Neural cell (in vitro differentiated cells): ENCODE data around the gene AFF1. TPM values are rescaled to one million over a fixed set of nuclear protein-coding genes. Genes with fewer than 3 reads are reported as not detected.

Experiments
- H2AFZ ChIP-seq: fragments of 200-600, 300-800 bp; sonication (generic), shearing (Covaris generic); 2 replicates; pipeline ENCODE4 v1.6.0; 2014; ENCODE audit warnings: low read depth, mild to moderate bottlenecking, antibody characterized with exemption, low read length, moderate library complexity
- H3F3A ChIP-seq: fragments of 200-600 bp; shearing (Covaris generic); 2 replicates; pipeline ENCODE4 v1.6.1; 2016; ENCODE audit warnings: mild to moderate bottlenecking, moderate library complexity, mixed read lengths, antibody characterized with exemption, low read length; ENCODE audit not compliant: insufficient read depth, poor library complexity, severe bottlenecking
- H3K27ac ChIP-seq: fragments of 200-600, 300-800 bp; sonication (generic), shearing (Covaris generic); 2 replicates; pipeline ENCODE4 v1.5.1; 2014; ENCODE audit warnings: mild to moderate bottlenecking, low read length, moderate library complexity
- H3K27me3 ChIP-seq: fragments of 300-800, 200-600 bp; sonication (generic), shearing (Covaris generic); 2 replicates; pipeline ENCODE4 v1.6.0; 2014; ENCODE audit warnings: mild to moderate bottlenecking, low read depth, low read length, moderate library complexity; ENCODE audit not compliant: insufficient read depth
- H3K36me3 ChIP-seq: fragments of 300-800, 200-600 bp; sonication (generic), shearing (Covaris generic); 2 replicates; pipeline ENCODE4 v1.5.1; 2014; ENCODE audit warnings: mild to moderate bottlenecking, antibody characterized with exemption, low read length, moderate library complexity; ENCODE audit not compliant: insufficient read depth
- H3K4me2 ChIP-seq: fragments of 300-800, 200-600 bp; sonication (generic), shearing (Covaris generic); 2 replicates; pipeline ENCODE4 v1.6.0; 2014; ENCODE audit warnings: mild to moderate bottlenecking, low read length
- H3K4me3 ChIP-seq: fragments of 300-800, 200-600 bp; sonication (generic), shearing (Covaris generic); 2 replicates; pipeline ENCODE4 v1.5.1; 2014; ENCODE audit warnings: mild to moderate bottlenecking, low read length, moderate library complexity
- H3K79me2 ChIP-seq: fragments of 200-600 bp; shearing (Covaris generic); replicated peaks from 2 replicates; pipeline ENCODE4 v1.6.0; 2014; ENCODE audit warnings: mild to moderate bottlenecking, low read length, moderate library complexity; ENCODE audit not compliant: insufficient read depth
- H3K9ac ChIP-seq: fragments of 300-800, 200-600 bp; sonication (generic), shearing (Covaris generic); 2 replicates; pipeline ENCODE4 v1.6.1; 2016; ENCODE audit warnings: mild to moderate bottlenecking, low read length, mixed read lengths
- H3K9me2 ChIP-seq: fragments of 200-600 bp; shearing (Covaris generic); 2 replicates; pipeline ENCODE4 v1.6.1; 2016; ENCODE audit warnings: mild to moderate bottlenecking, low read length, mixed read lengths; ENCODE audit not compliant: insufficient read depth
- H3K9me3 ChIP-seq: fragments of 200-600, 300-800 bp; sonication (generic), shearing (Covaris generic); 2 replicates; pipeline ENCODE4 v1.6.1; 2016; ENCODE audit warnings: mild to moderate bottlenecking, mixed run types, low read length, moderate library complexity, mixed read lengths
- H4K20me1 ChIP-seq: fragments of 200-600 bp; shearing (Covaris generic); 2 replicates; pipeline ENCODE4 v1.6.1; 2016; ENCODE audit warnings: mild to moderate bottlenecking, mixed run types; ENCODE audit not compliant: insufficient read depth
- CTCF ChIP-seq: fragments of 450-650 bp; IDR thresholded peaks from 2 replicates; pipeline ENCODE4 v1.5.1; 2014; ENCODE audit warnings: antibody characterized with exemption, mild to moderate bottlenecking, moderate library complexity; ENCODE audit not compliant: poor library complexity, severe bottlenecking
- EP300 ChIP-seq: fragments of 450-650 bp; conservative IDR thresholded peaks from 2 replicates; pipeline ENCODE4 v1.6.1; 2014; ENCODE audit warnings: antibody characterized with exemption, mild to moderate bottlenecking, moderate library complexity; ENCODE audit not compliant: poor library complexity, severe bottlenecking
- EZH2 ChIP-seq: fragments of 200-600, 300-800 bp; shearing (Covaris generic), sonication (generic); IDR thresholded peaks from 2 replicates; pipeline ENCODE4 v1.6.1; 2014; ENCODE audit warnings: antibody characterized with exemption, low read length, borderline replicate concordance, mild to moderate bottlenecking; ENCODE audit not compliant: insufficient read depth, poor library complexity, severe bottlenecking
- MXI1 ChIP-seq: fragments of 450-650 bp; conservative IDR thresholded peaks from 2 replicates; pipeline ENCODE4 v1.6.1; 2014; ENCODE audit warnings: antibody characterized with exemption, mild to moderate bottlenecking; ENCODE audit not compliant: poor library complexity, severe bottlenecking
- POLR2AphosphoS5 ChIP-seq: IDR thresholded peaks from 2 replicates; pipeline ENCODE4 v1.6.1; 2012
- RAD21 ChIP-seq: fragments of 450-650 bp; conservative IDR thresholded peaks from 2 replicates; pipeline ENCODE4 v1.6.1; 2014; ENCODE audit warnings: antibody characterized with exemption, mild to moderate bottlenecking, moderate library complexity
- REST ChIP-seq: IDR thresholded peaks from 2 replicates; pipeline ENCODE4 v1.6.1; 2012; ENCODE audit warnings: borderline replicate concordance
- SMC3 ChIP-seq: fragments of 450-650 bp; conservative IDR thresholded peaks from 2 replicates; pipeline ENCODE4 v1.6.1; 2014; ENCODE audit warnings: antibody characterized with exemption, mild to moderate bottlenecking, moderate library complexity; ENCODE audit not compliant: poor library complexity
- TAF1 ChIP-seq: IDR thresholded peaks from 2 replicates; pipeline ENCODE4 v1.6.1; 2012; ENCODE audit warnings: low read depth
- polyA plus RNA-seq: library from polyadenylated mRNA; depleted of rRNA; stranded (reverse); fragments of >200 nt; gene quantifications from 2 replicates; pipeline ENCODE4 v1.2.3, GENCODE V29; 2014

AFF1 gene
- polyA plus RNA-seq, 1 donor from 2014 or later: 0.63 TPM

DNA sequence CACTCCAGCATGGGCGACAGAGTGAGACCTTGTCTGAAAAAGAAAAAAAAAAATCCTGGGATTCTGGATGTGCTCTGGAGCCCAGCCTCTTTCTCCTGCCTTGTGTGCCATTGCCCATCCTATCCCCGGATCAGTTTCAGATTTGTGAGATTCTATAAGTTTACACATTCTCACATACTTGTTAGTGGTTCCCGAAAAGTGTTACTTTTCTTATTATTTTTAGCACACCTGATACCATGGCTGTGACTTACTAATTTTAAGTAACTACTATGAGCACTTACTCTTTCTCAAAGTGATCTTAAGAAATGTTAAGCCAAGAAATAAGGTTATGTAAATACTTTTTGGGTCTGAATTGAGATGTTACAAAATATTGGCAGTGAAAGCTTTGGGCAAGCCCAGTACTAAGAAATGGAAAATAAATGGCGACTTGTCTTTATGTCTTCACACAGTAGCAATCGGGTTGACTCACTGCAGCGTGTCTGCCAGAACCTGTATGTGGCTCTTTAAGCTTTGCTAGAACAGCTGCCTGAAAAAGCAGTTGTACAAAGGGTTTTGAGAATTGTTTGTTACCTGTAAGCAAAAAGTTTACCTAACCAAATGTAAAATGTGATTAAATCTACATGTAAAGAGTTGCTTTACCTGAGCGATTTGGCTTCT is 166.9 kb downstream of the AFF1 start:
- Histone ChIP-seq H3K4me2 (no peak overlapping the region), H3F3A (no peaks in the 10 kb centered on the region), H3K79me2 (no peaks in the 10 kb centered on the region), H3K27me3 (no peaks in the 10 kb centered on the region), H2AFZ (no peak overlapping the region), H3K9ac (no peak overlapping the region), H3K4me3 (no peak overlapping the region), H3K27ac (no peak overlapping the region), H4K20me1 (no peaks in the 10 kb centered on the region), H3K9me3 (no peaks in the 10 kb centered on the region), H3K36me3 (no peaks in the 10 kb centered on the region), H3K9me2 (no peaks in the 10 kb centered on the region)
- TF ChIP-seq TAF1: no peak
- TF ChIP-seq CTCF: no peak
- TF ChIP-seq POLR2AphosphoS5: no peak
- no peak for TF ChIP-seq REST
- TF ChIP-seq MXI1: no peak
- no peak for TF ChIP-seq RAD21
- no peak for TF ChIP-seq EZH2
- TF ChIP-seq EP300: no peak
- no peak for TF ChIP-seq SMC3

- Histone ChIP-seq H3K79me2 (no peaks in the 10 kb centered on the region), H2AFZ (no peak overlapping the region), H3K9ac (no peak overlapping the region), H3K27me3 (no peaks in the 10 kb centered on the region), H3F3A (no peaks in the 10 kb centered on the region), H3K27ac (no peak overlapping the region), H4K20me1 (no peaks in the 10 kb centered on the region), H3K9me2 (no peaks in the 10 kb centered on the region), H3K4me2 (no peak overlapping the region), H3K4me3 (no peak overlapping the region), H3K36me3 (no peaks in the 10 kb centered on the region), H3K9me3 (no peaks in the 10 kb centered on the region)
- no peak for TF ChIP-seq CTCF
- no peak for TF ChIP-seq EP300
- TF ChIP-seq RAD21: no peak
- no peak for TF ChIP-seq TAF1
- TF ChIP-seq EZH2: no peak
- TF ChIP-seq REST: no peak
- no peak for TF ChIP-seq POLR2AphosphoS5
- TF ChIP-seq SMC3: no peak
- TF ChIP-seq MXI1: no peak
These were observed 168.3 kb downstream of the AFF1 start for GRCh38 chr4:87103086-87103485.
